Hepatocyte (in vitro differentiated cells): Measurements from ENCODE around the gene NUDC. TPM values are rescaled to one million over a fixed set of nuclear protein-coding genes. Genes with fewer than 3 reads are reported as not detected.

ENCODE experiments used
- DNase-seq: peaks from one replicate; pipeline ENCODE4 v3.0.0-alpha.2; 2016; ENCODE audit warnings: low spot score
- H2AFZ ChIP-seq: fragments of 200-600 bp; sonication (generic); 2 replicates; pipeline ENCODE4 v1.6.0; 2016; ENCODE audit warnings: antibody characterized with exemption, mild to moderate bottlenecking
- H3K27ac ChIP-seq: fragments of 200-600 bp; sonication (generic); 2 replicates; pipeline ENCODE4 v1.5.1; 2016; ENCODE audit warnings: mild to moderate bottlenecking
- H3K27me3 ChIP-seq: fragments of 200-600 bp; sonication (generic); 2 replicates; pipeline ENCODE4 v1.6.1; 2016
- H3K36me3 ChIP-seq: fragments of 200-600 bp; sonication (generic); replicated peaks from 2 replicates; pipeline ENCODE4 v1.5.1; 2016; ENCODE audit warnings: low read depth; ENCODE audit not compliant: insufficient read depth
- H3K4me1 ChIP-seq: fragments of 200-600 bp; sonication (generic); 2 replicates; pipeline ENCODE4 v1.5.1; 2016; ENCODE audit warnings: mild to moderate bottlenecking, moderate library complexity; ENCODE audit not compliant: insufficient read depth
- H3K4me2 ChIP-seq: fragments of 200-600 bp; sonication (generic); 2 replicates; pipeline ENCODE4 v1.6.0; 2016
- H3K4me3 ChIP-seq: fragments of 200-600 bp; sonication (generic); 2 replicates; pipeline ENCODE4 v1.5.1; 2016; ENCODE audit warnings: mild to moderate bottlenecking
- H3K79me2 ChIP-seq: fragments of 200-600 bp; sonication (generic); 2 replicates; pipeline ENCODE4 v1.6.0; 2017; ENCODE audit warnings: mild to moderate bottlenecking
- H3K9me2 ChIP-seq: fragments of 200-600 bp; sonication (generic); replicated peaks from 2 replicates; pipeline ENCODE4 v1.6.0; 2017; ENCODE audit warnings: mild to moderate bottlenecking; ENCODE audit not compliant: insufficient read depth
- H3K9me3 ChIP-seq: fragments of 200-600 bp; sonication (generic); 2 replicates; pipeline ENCODE4 v1.5.1; 2016; ENCODE audit warnings: low read depth, mild to moderate bottlenecking
- H4K20me1 ChIP-seq: fragments of 200-600 bp; sonication (generic); 2 replicates; pipeline ENCODE4 v1.6.0; 2016; ENCODE audit warnings: mild to moderate bottlenecking; ENCODE audit not compliant: insufficient read depth, poor library complexity, severe bottlenecking
- CTCF ChIP-seq: fragments of 200-600 bp; sonication (generic); IDR thresholded peaks from 2 replicates; pipeline ENCODE4 v1.5.1; 2016; ENCODE audit warnings: antibody characterized with exemption, mild to moderate bottlenecking; ENCODE audit not compliant: poor library complexity
- EZH2 ChIP-seq: fragments of 200-600 bp; sonication (generic); IDR thresholded peaks from 2 replicates; pipeline ENCODE4 v1.6.1; 2016; ENCODE audit warnings: antibody characterized with exemption, mild to moderate bottlenecking, borderline replicate concordance
- EZH2phosphoT487 ChIP-seq: fragments of 200-600 bp; sonication (generic); IDR thresholded peaks from one replicate; pipeline ENCODE4 v1.6.1; 2018; ENCODE audit warnings: antibody characterized with exemption, mild to moderate bottlenecking, low read depth, moderate library complexity; ENCODE audit not compliant: unreplicated experiment, severe bottlenecking
- WGBS: methylation state at CpG from one replicate; pipeline ENCODE4 v1.1.6; 2016; ENCODE audit warnings: low lambda C conversion rate; ENCODE audit errors: missing lambda C conversion rate; 5-methylcytosine and 5-hydroxymethylcytosine counted together
- polyA plus RNA-seq: library from polyadenylated mRNA; unstranded; fragments of >200 nt; fragmentation: Nextera tagmentation; extraction: Ambion mirVana; gene quantifications from 2 replicates; pipeline ENCODE4 v1.2.1, GENCODE V29; 2016
- total RNA-seq: library from RNA; depleted of rRNA; stranded (reverse); fragments of >200 nt; gene quantifications from 2 replicates; pipeline ENCODE4 v1.2.3, GENCODE V29; 2014

Gene NUDC
- total and polyA plus RNA-seq, 2 experiments from 2014 or later: 34.4 to 127 TPM

GRCh38 chr1:26950602-26951001 lies 29.1 kb downstream of the NUDC start:
- no peaks in the 10 kb centered on the region for H3K9me3 ChIP-seq
- H3K79me2 ChIP-seq: peaks cover 6% of the 10 kb centered on the region
- no peak for TF ChIP-seq EZH2
- no peak for TF ChIP-seq EZH2phosphoT487
- TF ChIP-seq CTCF: no peak
- peaks cover 6% of the 10 kb centered on the region for H3K4me1 ChIP-seq
- no peaks in the 10 kb centered on the region for H3K36me3 ChIP-seq
- no peaks in the 10 kb centered on the region for H4K20me1 ChIP-seq
- 84% methylated on average over 8 of the region's 8 CpGs for WGBS
- no peaks in the 10 kb centered on the region for H3K9me2 ChIP-seq
- no peaks in the 10 kb centered on the region for H3K27me3 ChIP-seq
- DNase-seq: no peak
- no peak overlapping the region for H2AFZ ChIP-seq
- no peak overlapping the region for H3K27ac ChIP-seq
- H3K4me3 ChIP-seq: no peak overlapping the region
- no peak overlapping the region for H3K4me2 ChIP-seq

DNA sequence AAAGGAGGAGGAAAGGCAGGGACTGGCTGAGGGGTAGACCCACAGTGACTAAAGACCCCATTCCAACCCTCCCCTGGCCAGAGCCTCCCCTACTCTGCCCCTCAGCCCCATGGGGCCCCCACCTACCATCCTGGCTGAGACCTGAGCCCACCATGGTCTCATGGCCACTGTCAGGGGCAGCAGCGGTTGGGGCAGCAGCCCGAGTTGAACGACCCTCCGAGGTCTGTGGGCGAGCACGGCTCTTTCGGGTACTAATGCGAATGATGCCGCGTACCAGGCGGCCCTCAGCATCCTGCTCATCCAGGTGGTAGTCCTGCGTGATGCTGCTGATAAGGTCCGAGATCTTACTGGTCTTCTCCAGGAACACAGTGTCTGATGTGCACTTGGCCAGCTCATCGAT lies 29.7 kb downstream of the NUDC start:
- no peak overlapping the region for H3K27ac ChIP-seq
- H3K4me1 ChIP-seq: peaks cover 6% of the 10 kb centered on the region
- no peak overlapping the region for H2AFZ ChIP-seq
- no peaks in the 10 kb centered on the region for H4K20me1 ChIP-seq
- H3K79me2 ChIP-seq: peaks cover 10% of the 10 kb centered on the region
- no peak overlapping the region for H3K4me2 ChIP-seq
- no peaks in the 10 kb centered on the region for H3K9me2 ChIP-seq
- no peaks in the 10 kb centered on the region for H3K27me3 ChIP-seq
- WGBS: 95% methylated on average over 14 of the region's 14 CpGs
- no peaks in the 10 kb centered on the region for H3K9me3 ChIP-seq
- no peak overlapping the region for H3K4me3 ChIP-seq
- no peak for DNase-seq
- no peaks in the 10 kb centered on the region for H3K36me3 ChIP-seq
- TF ChIP-seq EZH2: no peak
- TF ChIP-seq EZH2phosphoT487: no peak
- no peak for TF ChIP-seq CTCF

- Histone ChIP-seq H3K9me3 (no peaks in the 10 kb centered on the region), H3K79me2 (peaks cover 17% of the 10 kb centered on the region), H3K4me3 (no peak overlapping the region), H2AFZ (no peak overlapping the region), H3K27ac (no peak overlapping the region), H3K4me1 (peaks cover 4% of the 10 kb centered on the region), H3K9me2 (no peaks in the 10 kb centered on the region), H3K27me3 (no peaks in the 10 kb centered on the region), H4K20me1 (no peaks in the 10 kb centered on the region), H3K36me3 (no peaks in the 10 kb centered on the region), H3K4me2 (no peak overlapping the region)
- TF ChIP-seq EZH2 (no peak), EZH2phosphoT487 (no peak), CTCF (no peak)
- no peak for DNase-seq
- WGBS: 94% methylated on average over 15 of the region's 24 CpGs
Measured at GRCh38 chr1:26951821-26952497, 30.4 kb downstream of the NUDC start.
